ENCODE data around the gene TLN1. TPM values are rescaled to one million over a fixed set of nuclear protein-coding genes. Genes with fewer than 3 reads are reported as not detected.
A peak's percentile ranks its signal among the peaks of the same experiment; 100 is the strongest.

The TLN1 gene
- total and polyA plus RNA-seq, 2 of the 4 experiments (the other 2 are of a cell fraction): 228 to 346 TPM

DNA sequence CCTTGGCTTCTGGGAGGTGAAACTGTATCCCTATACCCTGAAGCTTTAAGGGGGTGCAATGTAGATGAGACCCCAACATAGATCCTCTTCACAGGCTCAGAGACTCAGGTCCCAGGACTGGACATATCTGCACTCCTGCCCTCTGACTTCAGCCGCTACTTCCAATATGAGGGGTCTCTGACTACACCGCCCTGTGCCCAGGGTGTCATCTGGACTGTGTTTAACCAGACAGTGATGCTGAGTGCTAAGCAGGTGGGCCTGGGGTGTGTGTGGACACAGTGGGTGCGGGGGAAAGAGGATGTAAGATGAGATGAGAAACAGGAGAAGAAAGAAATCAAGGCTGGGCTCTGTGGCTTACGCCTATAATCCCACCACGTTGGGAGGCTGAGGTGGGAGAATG is 52.9 kb downstream of the TLN1 start:
- no peaks in the 10 kb centered on the region for H3K27me3 ChIP-seq (ENCODE audit: control insufficient read depth, insufficient read depth, low read length)
- H3K18ac ChIP-seq (ENCODE audit: low read depth, low read length): no peak overlapping the region; the same call in 1 of the 2 replicates
- peak overlapping the region; percentile 55; the same call in 1 of the 2 replicates for H2BK20ac ChIP-seq (ENCODE audit: low read depth, low read length)
- H3K9ac ChIP-seq (ENCODE audit: low read depth, low read length): no peak overlapping the region
- H2AFZ ChIP-seq (replicated peaks; ENCODE audit: low read length, poor library complexity): no peak overlapping the region
- dilution Hi-C loops (cut with HindIII; ENCODE audit: low sequenced_read_pairs, unreplicated experiment) (no loop called here), in situ Hi-C loops (cut with MboI; ENCODE audit: low sequenced_read_pairs) (no loop called here), intact Hi-C loops (cut with micrococcal nuclease) (no loop called here)
- H3K56ac ChIP-seq (ENCODE audit: extremely low read depth, insufficient read depth, low read length): no peak overlapping the region
- peak overlapping the region; percentile 4; the same call in 1 of the 2 replicates for H4K5ac ChIP-seq (ENCODE audit: low read depth, low read length)
- no peak overlapping the region for H3K4me3 ChIP-seq (ENCODE audit: insufficient read depth, low read depth, low read length)
- H3K4me2 ChIP-seq (ENCODE audit: low read depth, low read length): no peak overlapping the region
- H3K4me1 ChIP-seq (ENCODE audit: control insufficient read depth, insufficient read depth, low read length): peaks cover 36% of the 10 kb centered on the region
- H3K4ac ChIP-seq (ENCODE audit: low read depth, low read length): peak overlapping the region; percentile 50
- DNase-seq (no peak), ATAC-seq (ENCODE audit: low read depth) (no peak)
- H2BK15ac ChIP-seq (ENCODE audit: low read depth, low read length): peak overlapping the region; percentile 23; the same call in 1 of the 3 replicates
- POLR2A ChIA-PET (ENCODE audit: unreplicated experiment): interaction anchor here (2.2 to 2.7 kb wide), 2 partner anchors 11 to 18 kb away, joined by 11 to 25 read pairs; partner anchors contain the start of gene TPM2
- peaks cover 44% of the 10 kb centered on the region for H3K9me1 ChIP-seq (ENCODE audit: insufficient read depth, low read length)
- peaks cover 9 to 40% of the 10 kb centered on the region in 2 experiments for H3K79me1 ChIP-seq (ENCODE audit: low read depth in 1 of 2, low read length in 2 of 2)
- CTCF ChIA-PET: no interaction called here
- peak overlapping the region; percentile 68 for H2AK5ac ChIP-seq (ENCODE audit: low read depth, low read length)
- no peak overlapping the region for H3K23ac ChIP-seq (ENCODE audit: low read depth, low read length)
- H2AK9ac ChIP-seq (replicated peaks; ENCODE audit: low read depth, low read length, poor library complexity): no peak overlapping the region
- H4K91ac ChIP-seq (ENCODE audit: insufficient read depth, low read depth, low read length): peak overlapping the region; percentile 61
- no peaks in the 10 kb centered on the region for H3K9me3 ChIP-seq (ENCODE audit: control insufficient read depth, insufficient read depth, low read length)
- peaks cover 27% of the 10 kb centered on the region for H3K36me3 ChIP-seq (ENCODE audit: control insufficient read depth, insufficient read depth, low read length)
- no peak overlapping the region for H4K8ac ChIP-seq (ENCODE audit: low read depth in 2 of 2, low read length in 2 of 2)
- BruUV-seq (replicated peaks): no TSS peak
- H4K20me1 ChIP-seq (ENCODE audit: insufficient read depth, low read length): peaks cover 42% of the 10 kb centered on the region
- TF ChIP-seq RFX5 (IDR thresholded peaks at IDR 0.05; ENCODE audit: low read depth, low read length) (no peak), MXI1 (IDR thresholded peaks at IDR 0.05; ENCODE audit: borderline replicate concordance, low read depth, low read length) (no peak), CEBPB (IDR thresholded peaks at IDR 0.05; ENCODE audit: low read depth, low read length) (no peak), POLR2A (IDR thresholded peaks at IDR 0.05; ENCODE audit: low read depth, low read length) (no peak)
- TF ChIP-seq, protein P1, sequence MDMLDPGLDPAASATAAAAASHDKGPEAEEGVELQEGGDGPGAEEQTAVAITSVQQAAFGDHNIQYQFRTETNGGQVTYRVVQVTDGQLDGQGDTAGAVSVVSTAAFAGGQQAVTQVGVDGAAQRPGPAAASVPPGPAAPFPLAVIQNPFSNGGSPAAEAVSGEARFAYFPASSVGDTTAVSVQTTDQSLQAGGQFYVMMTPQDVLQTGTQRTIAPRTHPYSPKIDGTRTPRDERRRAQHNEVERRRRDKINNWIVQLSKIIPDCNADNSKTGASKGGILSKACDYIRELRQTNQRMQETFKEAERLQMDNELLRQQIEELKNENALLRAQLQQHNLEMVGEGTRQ (IDR thresholded peaks at IDR 0.05; ENCODE audit: low read depth, low read length): no peak
- 0 out of 2 replicates have a peak overlapping the region, but pooled peaks have one; percentile 14 for H3K14ac ChIP-seq (replicated peaks; ENCODE audit: low read depth, low read length)
- peak overlapping the region; percentile 59 for H2BK120ac ChIP-seq (ENCODE audit: low read depth, low read length)
- H3K27ac ChIP-seq (ENCODE audit: insufficient read depth, low read length): peak overlapping the region; percentile 36; the same call in 1 of the 2 replicates
- H2BK5ac ChIP-seq (ENCODE audit: low read depth, low read length, poor library complexity, severe bottlenecking): peak overlapping the region; percentile 39
- no CpG with 5 or more reads among the region's 5 CpGs for whole genome bisulfite sequencing, 2 experiments (ENCODE audit: extremely low coverage in 2 of 2, insufficient read length in 1 of 2)
